H1 (cell line): ENCODE measurements around the gene LDLR.

Experiments used
- CTCF ChIP-seq, 3 experiments: IDR thresholded peaks; 1 replicate in 2 of 3; 2 replicates in 1 of 3; pipeline versions ENCODE4 v1.5.1 to v1.6.1; 2011; ENCODE audit warnings: low read length in 3 of 3, mild to moderate bottlenecking in 3 of 3, inconsistent platforms in 2 of 3, low read depth in 1 of 3, moderate library complexity in 1 of 3; ENCODE audit not compliant: insufficient read depth in 1 of 3; ENCODE audit errors: control extremely low read depth in 1 of 3
- JUND ChIP-seq: IDR thresholded peaks from 2 replicates; pipeline ENCODE4 v1.6.1; 2011; ENCODE audit warnings: mild to moderate bottlenecking, improper control_type of control experiment, low read length
- RFX5 ChIP-seq: IDR thresholded peaks from 2 replicates; pipeline ENCODE4 v1.6.1; 2011; ENCODE audit warnings: low read depth, low read length, improper control_type of control experiment, borderline replicate concordance

- no peak for TF ChIP-seq CTCF (IDR thresholded peaks at IDR 0.05; ENCODE audit: control extremely low read depth in 1 of 3, insufficient read depth in 1 of 3, low read depth in 1 of 3, low read length in 3 of 3)
- no peak for TF ChIP-seq RFX5
- no peak for TF ChIP-seq JUND
Observed at GRCh38 chr19:11140896-11141295, 51.6 kb downstream of the LDLR start.
